Measurements from ENCODE around the gene MYO1F. TPM values are rescaled to one million over a fixed set of nuclear protein-coding genes. Genes with fewer than 3 reads are reported as not detected.

Gene MYO1F
- total RNA-seq, 2 donors from 2014 or later, result 216 to 232 TPM

DNA sequence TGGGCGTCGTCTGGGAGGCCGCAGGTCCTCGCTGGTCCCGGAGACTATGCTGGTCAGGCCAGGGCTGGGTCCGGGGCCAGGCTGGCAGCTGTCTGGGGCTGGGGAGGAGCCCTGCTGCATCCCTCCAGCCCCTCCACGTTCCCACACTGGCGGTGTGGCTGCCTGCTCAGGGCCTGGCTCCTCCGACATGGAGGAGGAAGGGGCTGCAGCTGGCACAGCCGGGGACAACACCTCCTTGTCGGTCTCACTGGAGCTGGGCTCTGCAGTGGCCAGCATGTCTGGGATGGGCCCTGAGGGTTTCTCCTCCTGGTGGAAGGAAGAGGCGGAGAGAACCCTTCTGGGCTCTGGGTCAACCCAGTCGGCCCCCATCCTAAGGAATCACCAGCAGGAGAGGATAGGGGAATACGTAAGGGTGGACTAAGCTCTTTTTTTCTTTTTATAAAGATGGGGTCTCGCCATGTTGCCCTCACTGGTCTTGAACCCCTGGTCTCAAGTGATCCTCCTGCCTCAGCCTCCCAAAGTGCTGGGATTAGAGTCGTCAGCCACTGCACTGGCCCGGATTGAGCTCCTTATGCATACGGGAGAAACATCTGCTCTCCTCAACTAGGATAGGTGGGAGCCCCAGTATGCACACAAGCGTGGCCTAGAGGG, 64.1 kb downstream of the MYO1F start:
- H3K9me3 Mint-ChIP-seq, result no peaks in the 10 kb centered on the region
- H3K4me1 Mint-ChIP-seq (ENCODE audit: low read depth in 2 of 2), result peaks cover 35 to 40% of the 10 kb centered on the region in 2 donors
- DNase-seq (ENCODE audit: low spot score) (no peak), ATAC-seq (no peak)
- H3K4me3 Mint-ChIP-seq, result peak overlapping the region; percentile 91
- H3K27me3 Mint-ChIP-seq, result no peaks in the 10 kb centered on the region
- H3K27ac Mint-ChIP-seq, result peak overlapping the region; percentile 93 to 96
- H3K36me3 Mint-ChIP-seq, result no peaks in the 10 kb centered on the region

GRCh38 chr19:8512115-8512967, 64.9 kb downstream of the MYO1F start:
- Mint-ChIP-seq H3K4me1 (ENCODE audit: low read depth in 2 of 2) (peaks cover 27 to 32% of the 10 kb centered on the region in 2 donors), H3K4me3 (peak overlapping the region; percentile 65), H3K27ac (no peak overlapping the region), H3K9me3 (no peaks in the 10 kb centered on the region), H3K27me3 (no peaks in the 10 kb centered on the region), H3K36me3 (no peaks in the 10 kb centered on the region)
- ATAC-seq, result no peak
- DNase-seq (ENCODE audit: low spot score), result no peak

DNA sequence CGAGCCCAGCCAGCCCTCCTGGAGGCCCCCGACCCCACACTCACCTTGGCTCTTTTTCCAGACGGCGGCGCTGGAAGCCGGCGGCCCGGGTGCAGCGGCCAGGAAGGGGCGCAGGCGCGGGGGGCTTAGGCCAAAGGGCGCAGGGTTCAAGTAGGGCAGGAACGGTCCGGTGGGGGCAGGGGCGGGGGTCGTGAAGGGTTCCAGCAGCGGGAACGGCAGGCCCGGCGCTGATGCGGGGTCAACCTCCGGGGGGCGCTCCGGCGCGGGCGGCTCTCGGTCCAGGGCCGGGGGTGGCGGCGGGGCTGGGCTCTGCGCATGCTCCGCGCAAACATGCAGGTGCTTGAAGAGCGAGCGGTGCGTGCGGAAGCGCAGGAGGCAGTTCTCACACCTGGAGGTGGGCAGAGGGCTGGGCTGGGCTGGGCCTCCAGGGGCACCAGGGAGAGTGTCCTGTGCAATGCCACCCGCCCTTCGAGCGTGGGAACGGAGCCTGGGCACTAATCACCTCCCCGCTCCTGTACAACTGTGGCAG, 65.6 kb downstream of the MYO1F start:
- Mint-ChIP-seq H3K27me3 (no peaks in the 10 kb centered on the region), H3K9me3 (no peaks in the 10 kb centered on the region), H3K36me3 (no peaks in the 10 kb centered on the region), H3K4me3 (no peak overlapping the region), H3K27ac (no peak overlapping the region), H3K4me1 (ENCODE audit: low read depth in 2 of 2) (peaks cover 20 to 29% of the 10 kb centered on the region in 2 donors)
- DNase-seq (ENCODE audit: low spot score), result no peak
- no peak for ATAC-seq

GRCh38 chr19:8510589-8511115, 66.6 kb downstream of the MYO1F start:
- Mint-ChIP-seq H3K9me3 (no peaks in the 10 kb centered on the region), H3K36me3 (no peaks in the 10 kb centered on the region), H3K27ac (no peak overlapping the region), H3K27me3 (no peaks in the 10 kb centered on the region), H3K4me3 (no peak overlapping the region), H3K4me1 (ENCODE audit: low read depth in 2 of 2) (peaks cover 18 to 26% of the 10 kb centered on the region in 2 donors)
- DNase-seq (ENCODE audit: low spot score) (no peak), ATAC-seq (no peak)

DNA sequence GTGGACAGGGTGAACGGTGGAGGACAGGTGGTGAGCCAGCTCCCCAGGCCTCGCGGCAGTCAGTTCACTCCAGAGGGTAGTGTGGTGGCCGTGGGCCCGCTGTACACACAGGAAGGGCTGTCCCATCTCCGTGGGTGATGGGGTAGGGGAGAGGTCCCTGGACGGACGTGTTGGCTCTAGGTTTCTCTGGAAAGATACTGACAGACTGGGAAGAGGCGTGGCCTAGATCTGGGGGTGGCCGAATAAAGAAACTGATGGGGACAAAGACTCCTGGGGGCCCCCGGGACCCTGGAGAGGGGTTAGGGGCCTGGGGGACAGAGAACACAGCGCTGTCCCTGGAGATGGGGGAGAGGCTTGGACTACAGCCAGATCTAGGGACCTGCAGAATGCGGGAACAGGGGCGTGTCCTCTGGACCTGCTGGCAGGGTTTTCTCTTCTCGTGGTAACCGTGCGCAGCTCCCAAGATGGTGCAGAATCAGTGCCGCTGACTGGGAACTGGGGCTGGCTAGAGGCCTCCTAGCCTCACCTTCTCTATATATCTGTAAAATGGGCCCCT, 70.8 kb downstream of the MYO1F start:
- Mint-ChIP-seq H3K4me3 (peak overlapping the region; percentile 85), H3K27me3 (no peaks in the 10 kb centered on the region), H3K27ac (no peak overlapping the region), H3K36me3 (no peaks in the 10 kb centered on the region), H3K4me1 (ENCODE audit: low read depth in 2 of 2) (peaks cover 4 to 9% of the 10 kb centered on the region in 2 donors), H3K9me3 (no peaks in the 10 kb centered on the region)
- no peak for DNase-seq (ENCODE audit: low spot score)
- no peak for ATAC-seq

DNA sequence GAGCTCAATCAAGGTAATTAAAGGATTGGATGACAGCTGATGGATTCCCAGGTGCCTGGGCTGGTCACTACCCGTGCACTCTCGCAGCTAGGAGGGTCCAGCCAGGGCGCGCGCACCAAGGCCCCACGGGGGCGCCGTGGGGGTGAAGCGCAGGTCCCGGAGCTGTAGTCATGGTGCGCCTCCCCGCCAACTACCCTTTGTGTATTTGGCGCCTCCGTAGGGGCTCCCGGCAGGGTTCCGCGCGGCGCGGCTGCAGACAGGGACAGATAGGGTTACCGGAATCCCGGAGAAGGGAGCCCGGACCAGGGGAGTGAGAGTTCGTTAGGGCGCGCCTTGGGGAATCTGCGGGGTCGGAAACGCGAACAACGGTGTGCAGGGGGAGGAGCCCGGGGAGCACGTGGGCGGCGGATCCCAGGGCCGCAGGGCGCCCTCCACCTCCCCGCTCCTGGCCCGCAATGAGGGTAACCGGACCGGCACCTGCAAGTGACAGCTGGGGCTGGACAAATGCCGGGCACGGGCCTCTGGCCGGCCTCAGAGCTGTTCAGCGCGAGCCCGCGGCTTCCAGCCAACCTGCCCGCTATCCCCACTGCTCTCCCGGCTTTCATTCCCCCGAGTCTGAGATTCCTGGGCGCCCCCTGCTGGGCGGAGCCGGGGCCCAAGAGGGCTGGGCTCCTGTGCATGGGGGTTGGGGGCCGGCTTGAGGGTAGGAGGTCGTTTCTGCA, 71.4 kb downstream of the MYO1F start:
- DNase-seq (ENCODE audit: low spot score) (no peak), ATAC-seq (peak; percentile 76 to 82)
- no peaks in the 10 kb centered on the region for H3K36me3 Mint-ChIP-seq
- no peaks in the 10 kb centered on the region for H3K27me3 Mint-ChIP-seq
- H3K4me1 Mint-ChIP-seq (ENCODE audit: low read depth in 2 of 2), result peaks cover 4 to 12% of the 10 kb centered on the region in 2 donors
- H3K4me3 Mint-ChIP-seq, result peak overlapping the region; percentile 85
- no peaks in the 10 kb centered on the region for H3K9me3 Mint-ChIP-seq
- no peak overlapping the region for H3K27ac Mint-ChIP-seq

- no peak for DNase-seq (ENCODE audit: low spot score)
- Mint-ChIP-seq H3K9me3 (no peaks in the 10 kb centered on the region), H3K36me3 (no peaks in the 10 kb centered on the region), H3K4me3 (peak overlapping the region; percentile 85), H3K4me1 (ENCODE audit: low read depth in 2 of 2) (peaks cover 12 to 19% of the 10 kb centered on the region in 2 donors), H3K27ac (no peak overlapping the region), H3K27me3 (no peaks in the 10 kb centered on the region)
- ATAC-seq, result no peak
These were observed 72.3 kb downstream of the MYO1F start for GRCh38 chr19:8504919-8505318.

DNA sequence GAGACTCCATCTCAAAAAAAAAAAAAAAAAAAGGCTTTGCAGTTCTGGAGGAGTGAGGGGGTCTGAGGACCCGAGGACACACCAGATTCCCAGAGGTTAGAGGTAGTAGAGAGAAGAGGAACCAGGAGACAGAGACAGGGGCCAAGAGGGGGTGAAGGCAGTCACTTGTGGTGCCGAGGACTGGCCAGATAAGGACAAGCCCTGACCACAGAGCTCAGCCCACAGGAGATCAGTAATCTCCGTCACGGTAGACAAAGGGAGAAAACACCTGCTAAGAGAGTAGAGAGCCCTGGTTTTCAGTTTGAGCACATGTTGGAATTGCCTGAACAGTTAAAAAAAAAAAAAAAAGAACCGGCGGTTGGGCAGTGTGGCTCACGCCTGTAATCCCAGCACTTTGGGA, 73.1 kb downstream of the MYO1F start:
- peak overlapping the region in 1 of 2 donors; percentile 29 for H3K27ac Mint-ChIP-seq
- H3K4me3 Mint-ChIP-seq, result peak overlapping the region; percentile 70
- ATAC-seq (no peak), DNase-seq (ENCODE audit: low spot score) (no peak)
- no peaks in the 10 kb centered on the region for H3K36me3 Mint-ChIP-seq
- no peaks in the 10 kb centered on the region for H3K9me3 Mint-ChIP-seq
- H3K27me3 Mint-ChIP-seq, result no peaks in the 10 kb centered on the region
- peaks cover 13 to 20% of the 10 kb centered on the region in 2 donors for H3K4me1 Mint-ChIP-seq (ENCODE audit: low read depth in 2 of 2)

DNA sequence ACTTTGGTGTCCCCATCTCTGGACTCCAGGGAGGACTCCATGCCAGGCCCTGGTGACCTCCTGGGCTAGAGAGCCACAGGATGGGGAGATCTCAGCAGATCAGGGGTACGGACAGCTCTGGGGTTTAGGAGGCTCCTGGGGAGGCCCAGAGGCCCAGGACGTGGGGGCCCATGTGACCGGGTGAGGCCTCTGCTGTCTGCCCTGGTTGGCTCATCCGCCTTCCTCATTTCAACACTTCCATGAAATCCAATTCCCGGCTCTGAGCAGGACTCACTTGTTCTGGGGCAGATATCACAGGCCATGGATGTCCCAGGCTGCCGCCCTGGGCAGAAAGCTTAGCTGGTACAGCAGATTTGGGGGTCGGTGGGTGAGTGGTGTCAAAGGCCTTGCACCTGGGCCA, 73.7 kb downstream of the MYO1F start:
- Mint-ChIP-seq H3K27me3 (no peaks in the 10 kb centered on the region), H3K4me1 (ENCODE audit: low read depth in 2 of 2) (peaks cover 13 to 20% of the 10 kb centered on the region in 2 donors), H3K9me3 (no peaks in the 10 kb centered on the region), H3K4me3 (no peak overlapping the region), H3K27ac (peak overlapping the region in 1 of 2 donors; percentile 29), H3K36me3 (no peaks in the 10 kb centered on the region)
- DNase-seq (ENCODE audit: low spot score) (no peak), ATAC-seq (no peak)

DNA sequence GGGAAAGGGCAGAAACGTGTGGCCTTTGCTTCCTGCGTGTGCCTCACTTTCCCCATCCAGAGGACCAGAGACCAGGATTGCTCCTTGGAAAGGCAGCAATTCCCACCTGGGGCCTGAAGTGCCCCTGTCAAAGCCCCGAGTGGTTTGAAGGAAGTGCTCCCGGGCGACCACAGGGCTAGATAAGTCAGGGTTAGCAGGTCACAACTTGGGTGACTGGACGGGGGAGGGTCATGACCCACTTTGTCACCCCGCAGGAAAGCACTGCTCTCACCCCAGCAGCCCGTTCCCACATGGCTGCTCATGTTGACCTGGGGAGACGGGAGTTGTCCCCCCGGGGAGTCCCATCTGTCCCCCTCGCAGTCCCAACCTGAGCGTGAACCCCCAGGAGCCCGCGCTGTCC, 75.3 kb downstream of the MYO1F start:
- Mint-ChIP-seq H3K27ac (peak overlapping the region in 1 of 2 donors; percentile 81), H3K4me3 (no peak overlapping the region), H3K27me3 (no peaks in the 10 kb centered on the region), H3K36me3 (no peaks in the 10 kb centered on the region), H3K4me1 (ENCODE audit: low read depth in 2 of 2) (peaks cover 13 to 20% of the 10 kb centered on the region in 2 donors), H3K9me3 (no peaks in the 10 kb centered on the region)
- ATAC-seq (peak in 1 of 2 donors; percentile 21), DNase-seq (ENCODE audit: low spot score) (no peak)

- no peak for ATAC-seq
- no peaks in the 10 kb centered on the region for H3K27me3 Mint-ChIP-seq
- no peak overlapping the region for H3K4me3 Mint-ChIP-seq
- no peaks in the 10 kb centered on the region for H3K9me3 Mint-ChIP-seq
- H3K36me3 Mint-ChIP-seq, result no peaks in the 10 kb centered on the region
- H3K27ac Mint-ChIP-seq, result peak overlapping the region in 1 of 2 donors; percentile 81
- DNase-seq (ENCODE audit: low spot score), result no peak
- H3K4me1 Mint-ChIP-seq (ENCODE audit: low read depth in 2 of 2), result peaks cover 13 to 20% of the 10 kb centered on the region in 2 donors
These were observed 75.7 kb downstream of the MYO1F start for GRCh38 chr19:8501516-8501915.

GRCh38 chr19:8500158-8500557, 77.1 kb downstream of the MYO1F start:
- Mint-ChIP-seq H3K4me1 (ENCODE audit: low read depth in 2 of 2) (peaks cover 9 to 20% of the 10 kb centered on the region in 2 donors), H3K9me3 (no peaks in the 10 kb centered on the region), H3K4me3 (peak overlapping the region; percentile 16), H3K27ac (peak overlapping the region; percentile 37 to 87), H3K36me3 (no peaks in the 10 kb centered on the region), H3K27me3 (no peaks in the 10 kb centered on the region)
- DNase-seq (ENCODE audit: low spot score) (no peak), ATAC-seq (peak in 1 of 2 donors; percentile 28)

All from natural killer cell treated with Interleukin-12 subunit alpha and Interleukin-12 subunit beta and Interleukin-15 and Interleukin-18, amount 100 ng/mL, for 72 hours (primary cell).